Measurements from ENCODE around the gene AADACL3.

Gene AADACL3

GRCh38 chr1:12763479-12763878, 47.6 kb downstream of the AADACL3 start:
- Histone ChIP-seq H3K4me3 (ENCODE audit: low read depth, low read length) (no peak overlapping the region), H3K36me3 (ENCODE audit: insufficient read depth, low read length) (no peaks in the 10 kb centered on the region), H3K79me2 (ENCODE audit: control insufficient read depth, insufficient read depth, low read length, unreplicated experiment) (no peaks in the 10 kb centered on the region), H3K27me3 (ENCODE audit: insufficient read depth, low read length) (no peaks in the 10 kb centered on the region), H2AFZ (ENCODE audit: low read length, unreplicated experiment) (no peak overlapping the region), H3K27ac (ENCODE audit: low read depth, low read length) (no peak overlapping the region), H3K4me1 (ENCODE audit: control insufficient read depth, insufficient read depth, low read length, unreplicated experiment) (no peaks in the 10 kb centered on the region)

DNA sequence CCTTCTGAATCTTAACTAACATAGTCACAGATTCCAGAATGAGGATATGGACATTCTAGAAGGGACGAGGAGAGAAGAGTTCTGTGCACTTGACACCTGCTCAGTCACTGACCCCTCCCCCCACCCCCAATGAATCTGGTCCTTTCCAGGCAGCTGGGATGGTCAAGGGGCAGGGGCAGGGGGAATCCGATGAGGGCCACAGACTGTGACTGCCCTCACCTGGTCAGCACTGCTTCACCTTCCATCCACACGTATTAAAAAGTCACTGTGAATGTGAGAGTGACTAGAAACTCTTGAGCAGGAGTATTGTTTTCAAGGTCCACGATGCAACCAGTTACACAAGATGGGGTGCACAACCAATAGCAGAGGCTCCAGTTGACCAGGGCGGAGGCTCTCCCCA, 48.1 kb downstream of the AADACL3 start:
- H3K36me3 ChIP-seq (ENCODE audit: insufficient read depth, low read length): no peaks in the 10 kb centered on the region
- no peaks in the 10 kb centered on the region for H3K79me2 ChIP-seq (ENCODE audit: control insufficient read depth, insufficient read depth, low read length, unreplicated experiment)
- no peaks in the 10 kb centered on the region for H3K4me1 ChIP-seq (ENCODE audit: control insufficient read depth, insufficient read depth, low read length, unreplicated experiment)
- H3K27ac ChIP-seq (ENCODE audit: low read depth, low read length): no peak overlapping the region
- H2AFZ ChIP-seq (ENCODE audit: low read length, unreplicated experiment): no peak overlapping the region
- no peaks in the 10 kb centered on the region for H3K27me3 ChIP-seq (ENCODE audit: insufficient read depth, low read length)
- no peak overlapping the region for H3K4me3 ChIP-seq (ENCODE audit: low read depth, low read length)

GRCh38 chr1:12769031-12769430, 53.1 kb downstream of the AADACL3 start:
- Histone ChIP-seq H2AFZ (ENCODE audit: low read length, unreplicated experiment) (no peak overlapping the region), H3K4me3 (ENCODE audit: low read depth, low read length) (no peak overlapping the region), H3K4me1 (ENCODE audit: control insufficient read depth, insufficient read depth, low read length, unreplicated experiment) (no peaks in the 10 kb centered on the region), H3K36me3 (ENCODE audit: insufficient read depth, low read length) (no peaks in the 10 kb centered on the region), H3K79me2 (ENCODE audit: control insufficient read depth, insufficient read depth, low read length, unreplicated experiment) (no peaks in the 10 kb centered on the region), H3K27ac (ENCODE audit: low read depth, low read length) (no peak overlapping the region), H3K27me3 (ENCODE audit: insufficient read depth, low read length) (peaks cover 3% of the 10 kb centered on the region; the same call in 1 of the 2 replicates)

DNA sequence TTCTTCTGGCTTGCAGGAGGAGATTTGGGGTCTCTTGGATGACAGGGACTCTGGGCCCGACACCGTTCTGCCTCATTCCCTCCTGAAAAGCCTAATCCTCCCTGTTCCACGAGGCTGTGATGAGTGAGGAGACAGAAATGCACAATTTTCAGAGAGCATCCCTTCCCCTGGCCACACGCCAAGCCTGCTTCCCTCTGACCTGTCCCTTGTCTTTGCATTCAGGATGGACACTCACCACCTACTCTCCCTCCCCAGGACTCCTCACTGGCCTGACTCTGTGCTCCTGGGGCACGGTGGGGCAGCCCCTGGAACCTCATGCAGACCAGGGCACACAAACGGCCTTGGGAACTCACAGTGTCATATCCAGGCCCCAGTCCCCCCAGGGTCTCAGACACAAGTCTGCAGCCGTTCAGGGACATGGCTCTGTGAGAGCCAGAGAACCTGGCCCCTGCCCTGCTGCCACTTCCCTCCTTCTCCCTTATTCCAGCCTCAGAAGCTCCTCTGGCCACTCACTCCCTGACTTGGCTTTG, 54.1 kb downstream of the AADACL3 start:
- no peak overlapping the region for H3K4me3 ChIP-seq (ENCODE audit: low read depth, low read length)
- H3K36me3 ChIP-seq (ENCODE audit: insufficient read depth, low read length): no peaks in the 10 kb centered on the region
- H3K4me1 ChIP-seq (ENCODE audit: control insufficient read depth, insufficient read depth, low read length, unreplicated experiment): no peaks in the 10 kb centered on the region
- peaks cover 3% of the 10 kb centered on the region; the same call in 1 of the 2 replicates for H3K27me3 ChIP-seq (ENCODE audit: insufficient read depth, low read length)
- no peak overlapping the region for H3K27ac ChIP-seq (ENCODE audit: low read depth, low read length)
- no peak overlapping the region for H2AFZ ChIP-seq (ENCODE audit: low read length, unreplicated experiment)
- no peaks in the 10 kb centered on the region for H3K79me2 ChIP-seq (ENCODE audit: control insufficient read depth, insufficient read depth, low read length, unreplicated experiment)

- Histone ChIP-seq H3K4me3 (ENCODE audit: low read depth, low read length) (no peak overlapping the region), H2AFZ (ENCODE audit: low read length, unreplicated experiment) (no peak overlapping the region), H3K36me3 (ENCODE audit: insufficient read depth, low read length) (no peaks in the 10 kb centered on the region), H3K27ac (ENCODE audit: low read depth, low read length) (no peak overlapping the region), H3K79me2 (ENCODE audit: control insufficient read depth, insufficient read depth, low read length, unreplicated experiment) (no peaks in the 10 kb centered on the region), H3K4me1 (ENCODE audit: control insufficient read depth, insufficient read depth, low read length, unreplicated experiment) (no peaks in the 10 kb centered on the region), H3K27me3 (ENCODE audit: insufficient read depth, low read length) (peaks cover 3% of the 10 kb centered on the region; the same call in 1 of the 2 replicates)
Measured at GRCh38 chr1:12770620-12771019, 54.7 kb downstream of the AADACL3 start.

- peaks cover 3% of the 10 kb centered on the region; the same call in 1 of the 2 replicates for H3K27me3 ChIP-seq (ENCODE audit: insufficient read depth, low read length)
- H2AFZ ChIP-seq (ENCODE audit: low read length, unreplicated experiment): no peak overlapping the region
- no peak overlapping the region for H3K4me3 ChIP-seq (ENCODE audit: low read depth, low read length)
- H3K36me3 ChIP-seq (ENCODE audit: insufficient read depth, low read length): no peaks in the 10 kb centered on the region
- H3K4me1 ChIP-seq (ENCODE audit: control insufficient read depth, insufficient read depth, low read length, unreplicated experiment): no peaks in the 10 kb centered on the region
- H3K79me2 ChIP-seq (ENCODE audit: control insufficient read depth, insufficient read depth, low read length, unreplicated experiment): no peaks in the 10 kb centered on the region
- H3K27ac ChIP-seq (ENCODE audit: low read depth, low read length): no peak overlapping the region
Measured at GRCh38 chr1:12771186-12771585, 55.3 kb downstream of the AADACL3 start.

DNA sequence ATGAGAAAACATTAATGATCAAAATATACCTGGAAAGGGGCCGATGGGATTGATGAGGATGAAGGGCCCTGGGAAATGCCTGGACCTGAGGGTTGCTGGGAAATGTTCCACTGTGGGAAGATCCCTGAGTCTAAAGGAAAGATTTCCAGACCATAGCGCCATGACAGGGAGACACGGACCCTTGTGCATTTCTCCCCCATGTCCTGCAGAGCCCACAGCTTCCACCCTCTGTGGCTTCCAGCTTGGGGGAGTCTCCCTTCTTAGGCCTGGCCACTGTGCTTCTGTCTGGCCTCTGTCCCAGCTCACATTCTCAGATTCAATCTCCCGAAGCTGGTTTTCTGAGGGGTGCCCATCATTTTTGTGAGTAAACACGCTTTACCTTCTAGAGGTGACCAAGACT, 56.6 kb downstream of the AADACL3 start:
- H3K79me2 ChIP-seq (ENCODE audit: control insufficient read depth, insufficient read depth, low read length, unreplicated experiment): no peaks in the 10 kb centered on the region
- no peak overlapping the region for H3K4me3 ChIP-seq (ENCODE audit: low read depth, low read length)
- H3K27ac ChIP-seq (ENCODE audit: low read depth, low read length): no peak overlapping the region
- no peak overlapping the region for H2AFZ ChIP-seq (ENCODE audit: low read length, unreplicated experiment)
- no peaks in the 10 kb centered on the region for H3K36me3 ChIP-seq (ENCODE audit: insufficient read depth, low read length)
- peaks cover 5% of the 10 kb centered on the region; the same call in 1 of the 2 replicates for H3K27me3 ChIP-seq (ENCODE audit: insufficient read depth, low read length)
- H3K4me1 ChIP-seq (ENCODE audit: control insufficient read depth, insufficient read depth, low read length, unreplicated experiment): no peaks in the 10 kb centered on the region

DNA sequence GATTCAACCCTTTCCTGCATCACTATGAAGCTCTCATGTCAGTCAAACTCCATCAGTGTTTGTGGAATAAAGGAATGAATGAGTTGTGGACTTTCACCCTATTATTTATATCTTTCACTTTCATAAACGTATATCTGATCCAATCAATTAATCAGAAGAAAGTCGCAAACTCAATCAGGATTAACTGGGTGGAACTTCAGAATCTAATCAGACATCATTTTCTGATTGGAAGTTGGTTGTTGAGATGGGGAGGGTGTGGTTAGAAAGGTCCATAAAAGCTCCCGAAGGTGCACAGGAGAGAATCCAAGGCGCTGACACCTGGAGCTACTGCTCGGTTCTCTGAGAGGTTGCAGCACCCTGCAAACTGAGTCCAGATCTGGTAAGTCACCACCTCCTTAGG, 57.5 kb downstream of the AADACL3 start, which contains the start of gene PRAMEF12:
Gene PRAMEF12, plus strand, starts transcription at position 301 of the 400 bp plus-strand sequence. CDS start 1,130 bp downstream, outside the sequence.
- no peaks in the 10 kb centered on the region for H3K4me1 ChIP-seq (ENCODE audit: control insufficient read depth, insufficient read depth, low read length, unreplicated experiment)
- no peak within 1 kb of the TSS for H2AFZ ChIP-seq (ENCODE audit: low read length, unreplicated experiment)
- H3K27me3 ChIP-seq (ENCODE audit: insufficient read depth, low read length): peaks cover 7% of the 10 kb centered on the region; the same call in 1 of the 2 replicates
- H3K4me3 ChIP-seq (ENCODE audit: low read depth, low read length): no peak within 1 kb of the TSS
- H3K79me2 ChIP-seq (ENCODE audit: control insufficient read depth, insufficient read depth, low read length, unreplicated experiment): no peaks in the 10 kb centered on the region
- H3K36me3 ChIP-seq (ENCODE audit: insufficient read depth, low read length): no peaks in the 10 kb centered on the region
- no peak within 1 kb of the TSS for H3K27ac ChIP-seq (ENCODE audit: low read depth, low read length)

GRCh38 chr1:12774801-12775345, 59.0 kb downstream of the AADACL3 start:
- Histone ChIP-seq H2AFZ (ENCODE audit: low read length, unreplicated experiment) (no peak overlapping the region), H3K4me3 (ENCODE audit: low read depth, low read length) (no peak overlapping the region), H3K27ac (ENCODE audit: low read depth, low read length) (no peak overlapping the region), H3K79me2 (ENCODE audit: control insufficient read depth, insufficient read depth, low read length, unreplicated experiment) (no peaks in the 10 kb centered on the region), H3K4me1 (ENCODE audit: control insufficient read depth, insufficient read depth, low read length, unreplicated experiment) (no peaks in the 10 kb centered on the region), H3K27me3 (ENCODE audit: insufficient read depth, low read length) (peaks cover 7% of the 10 kb centered on the region; the same call in 1 of the 2 replicates), H3K36me3 (ENCODE audit: insufficient read depth, low read length) (no peaks in the 10 kb centered on the region)

- no peak overlapping the region for H3K27ac ChIP-seq (ENCODE audit: low read depth, low read length)
- no peak overlapping the region for H2AFZ ChIP-seq (ENCODE audit: low read length, unreplicated experiment)
- H3K36me3 ChIP-seq (ENCODE audit: insufficient read depth, low read length): no peaks in the 10 kb centered on the region
- no peak overlapping the region for H3K4me3 ChIP-seq (ENCODE audit: low read depth, low read length)
- no peaks in the 10 kb centered on the region for H3K79me2 ChIP-seq (ENCODE audit: control insufficient read depth, insufficient read depth, low read length, unreplicated experiment)
- H3K27me3 ChIP-seq (ENCODE audit: insufficient read depth, low read length): peaks cover 7% of the 10 kb centered on the region; the same call in 1 of the 2 replicates
- H3K4me1 ChIP-seq (ENCODE audit: control insufficient read depth, insufficient read depth, low read length, unreplicated experiment): no peaks in the 10 kb centered on the region
Measured at GRCh38 chr1:12775443-12775842, 59.5 kb downstream of the AADACL3 start.

Measured in ACC112 (cell line).